B cell (primary cell): Measurements from ENCODE around the gene CD28.

Experiments
- CTCF ChIP-seq: fragments of 200-600 bp; IDR thresholded peaks from one replicate; pipeline ENCODE4 v1.8.0; 2022; ENCODE audit warnings: antibody characterized with exemption, mild to moderate bottlenecking
- EZH2 ChIP-seq: IDR thresholded peaks from 2 replicates; pipeline ENCODE4 v1.6.1; 2012; ENCODE audit warnings: borderline replicate concordance, low read depth, mild to moderate bottlenecking, moderate library complexity, low read length; ENCODE audit not compliant: insufficient read depth, poor library complexity, severe bottlenecking

GRCh38 chr2:203783496-203784203 is 77.2 kb downstream of the CD28 start:
- TF ChIP-seq CTCF (no peak), EZH2 (no peak)
